PC-3 (cell line): ENCODE data around the gene PPP1R14C. TPM values are rescaled to one million over a fixed set of nuclear protein-coding genes. Genes with fewer than 3 reads are reported as not detected.

ENCODE experiments used
- ATAC-seq: fragments of 200-7000 bp; cut with Tn5 transposase; 2 replicates; pipeline ENCODE4 v1.9.1; 2020; ENCODE audit warnings: mild to moderate bottlenecking, moderate library complexity
- BruUV-seq: library from RNA; stranded (reverse); fragments of 400-500 nt; replicated peaks from 2 replicates; lab custom pipeline; 2021; lab: Mats Ljungman, UMichigan
- CTCF ChIA-PET: fragments of 300-600 bp; sonication (Branson Sonifier 250); formaldehyde crosslinking; loops from one replicate; lab custom pipeline; 2022; ENCODE audit warnings: antibody characterized with exemption; lab: Charles Lee
- POLR2A ChIA-PET: fragments of 300-600 bp; sonication (Branson Sonifier 250); formaldehyde crosslinking; loops from one replicate; lab custom pipeline; 2022; ENCODE audit warnings: antibody characterized with exemption; ENCODE audit not compliant: unreplicated experiment; lab: Charles Lee
- DNase-seq: peaks from one replicate; pipeline ENCODE4 v3.0.0-alpha.2; 2015
- H2AFZ ChIP-seq: fragments of 300-600 bp; sonication (generic); 2 replicates; pipeline ENCODE4 v1.6.0; 2016; ENCODE audit warnings: antibody characterized with exemption, low read length
- H3F3A ChIP-seq: fragments of 300-600 bp; sonication (generic); one replicate; pipeline ENCODE4 v1.6.0; 2017; ENCODE audit warnings: antibody characterized with exemption, low read length, control low read depth, mild to moderate bottlenecking; ENCODE audit not compliant: unreplicated experiment
- H3K27ac ChIP-seq: fragments of 300-600 bp; sonication (generic); 2 replicates; pipeline ENCODE4 v1.5.1; 2016; ENCODE audit warnings: mild to moderate bottlenecking, low read length
- H3K27me3 ChIP-seq: fragments of 300-600 bp; sonication (generic); 2 replicates; pipeline ENCODE4 v1.6.1; 2016; ENCODE audit warnings: low read length, mixed read lengths
- H3K36me3 ChIP-seq: fragments of 300-600 bp; sonication (generic); 2 replicates; pipeline ENCODE4 v1.6.1; 2016; ENCODE audit warnings: low read depth, mixed run types, low read length, mixed read lengths
- H3K4me1 ChIP-seq: fragments of 300-600 bp; sonication (generic); 2 replicates; pipeline ENCODE4 v1.5.1; 2016; ENCODE audit warnings: low read length; ENCODE audit not compliant: insufficient read depth
- H3K4me2 ChIP-seq: fragments of 300-600 bp; sonication (generic); 2 replicates; pipeline ENCODE4 v1.6.0; 2016; ENCODE audit warnings: low read length
- H3K4me3 ChIP-seq: fragments of 300-600 bp; sonication (generic); 2 replicates; pipeline ENCODE4 v1.5.1; 2016; ENCODE audit warnings: mild to moderate bottlenecking, low read length, mixed read lengths
- H3K79me2 ChIP-seq: fragments of 300-600 bp; sonication (generic); 2 replicates; pipeline ENCODE4 v1.6.1; 2017; ENCODE audit warnings: low read length, mixed read lengths
- H3K9ac ChIP-seq: fragments of 300-600 bp; sonication (generic); 2 replicates; pipeline ENCODE4 v1.6.0; 2016; ENCODE audit warnings: mild to moderate bottlenecking, low read length
- H3K9me2 ChIP-seq: fragments of 300-600 bp; sonication (generic); replicated peaks from 2 replicates; pipeline ENCODE4 v1.6.1; 2016; ENCODE audit warnings: mixed run types, low read length, mixed read lengths
- H3K9me3 ChIP-seq: fragments of 300-600 bp; sonication (generic); 2 replicates; pipeline ENCODE4 v1.6.1; 2016; ENCODE audit warnings: low read length, mixed read lengths
- H4K20me1 ChIP-seq: fragments of 300-600 bp; sonication (generic); 2 replicates; pipeline ENCODE4 v1.6.1; 2016; ENCODE audit warnings: low read length, mixed read lengths
- CTCF ChIP-seq: fragments of 300-600 bp; sonication (generic); conservative IDR thresholded peaks from 2 replicates; pipeline ENCODE4 v1.5.1; 2017; ENCODE audit warnings: antibody characterized with exemption, low read depth, mild to moderate bottlenecking, low read length
- EZH2 ChIP-seq: fragments of 300-600 bp; sonication (generic); IDR thresholded peaks from one replicate; pipeline ENCODE4 v1.6.1; 2017; ENCODE audit warnings: antibody characterized with exemption, mild to moderate bottlenecking, low read length; ENCODE audit not compliant: unreplicated experiment
- EZH2phosphoT487 ChIP-seq: fragments of 300-600 bp; sonication (generic); IDR thresholded peaks from 2 replicates; pipeline ENCODE4 v1.6.1; 2018; ENCODE audit warnings: mild to moderate bottlenecking, antibody characterized with exemption, low read length, borderline replicate concordance
- intact Hi-C: fragments of 100-400 bp; cut with micrococcal nuclease; formaldehyde crosslinking; loops from 2 replicates; pipeline ENCODE4 v1.9.0; 2023
- total RNA-seq: library from RNA; depleted of rRNA; stranded (reverse); fragments of >200 nt; gene quantifications from 2 replicates; pipeline ENCODE4 v1.2.3, GENCODE V29; 2014

The PPP1R14C gene
- total RNA-seq, 1 experiment from 2014 or later: 1.1 TPM

DNA sequence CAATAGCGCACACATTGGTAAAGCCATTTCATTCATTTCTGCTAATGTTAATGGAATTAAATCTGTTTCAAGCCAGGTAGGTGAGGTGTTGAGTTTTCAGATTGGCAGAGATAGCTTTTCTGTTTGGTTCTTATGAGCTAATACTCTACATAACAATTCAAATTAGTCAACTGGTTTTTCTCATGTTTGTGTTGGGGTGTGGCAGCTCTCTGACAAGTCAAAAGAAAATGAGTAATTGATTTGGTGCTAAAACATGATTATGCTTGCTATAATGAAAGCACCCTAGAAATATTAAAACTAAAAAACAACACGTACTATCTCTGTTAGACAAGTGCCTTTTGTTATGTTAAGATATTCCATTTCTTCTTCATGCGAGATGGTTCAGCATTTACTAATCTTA, 13.6 kb downstream of the PPP1R14C start:
- no peaks in the 10 kb centered on the region for H3K79me2 ChIP-seq
- H3K4me3 ChIP-seq: no peak overlapping the region

GRCh38 chr6:150157081-150157480, 14.2 kb downstream of the PPP1R14C start:
- no peak overlapping the region for H3K4me3 ChIP-seq
- no peaks in the 10 kb centered on the region for H3K27me3 ChIP-seq
- intact Hi-C loops: no loop called here
- TF ChIP-seq EZH2phosphoT487 (no peak), CTCF (no peak), EZH2 (no peak)
- BruUV-seq: no TSS peak
- no peaks in the 10 kb centered on the region for H4K20me1 ChIP-seq
- no peak overlapping the region for H3K4me2 ChIP-seq
- H3K9ac ChIP-seq: no peak overlapping the region
- H3F3A ChIP-seq: no peaks in the 10 kb centered on the region
- DNase-seq: no peak
- no peaks in the 10 kb centered on the region for H3K9me3 ChIP-seq
- ChIA-PET POLR2A (no interaction called here), CTCF (no interaction called here)
- H3K36me3 ChIP-seq: no peaks in the 10 kb centered on the region
- no peaks in the 10 kb centered on the region for H3K4me1 ChIP-seq
- no peaks in the 10 kb centered on the region for H3K79me2 ChIP-seq
- no peak overlapping the region for H2AFZ ChIP-seq
- no peaks in the 10 kb centered on the region for H3K9me2 ChIP-seq
- no peak overlapping the region for H3K27ac ChIP-seq
- ATAC-seq: no peak

More for the DNA sequence above, 13.6 kb downstream of the PPP1R14C start:
- Histone ChIP-seq H3K9me3 (no peaks in the 10 kb centered on the region), H3F3A (no peaks in the 10 kb centered on the region), H3K36me3 (no peaks in the 10 kb centered on the region), H3K9ac (no peak overlapping the region), H3K27me3 (no peaks in the 10 kb centered on the region), H3K4me1 (no peaks in the 10 kb centered on the region), H3K27ac (no peak overlapping the region), H3K4me2 (no peak overlapping the region), H4K20me1 (no peaks in the 10 kb centered on the region), H2AFZ (no peak overlapping the region), H3K9me2 (no peaks in the 10 kb centered on the region)
- CTCF ChIA-PET: no interaction called here
- no TSS peak for BruUV-seq
- ATAC-seq (no peak), DNase-seq (no peak)
- intact Hi-C loops: no loop called here
- POLR2A ChIA-PET: no interaction called here
- TF ChIP-seq EZH2phosphoT487 (no peak), EZH2 (no peak), CTCF (no peak)

- TF ChIP-seq EZH2phosphoT487 (no peak), CTCF (no peak), EZH2 (no peak)
- DNase-seq (no peak), ATAC-seq (no peak)
- Histone ChIP-seq H2AFZ (no peak overlapping the region), H3K4me1 (no peaks in the 10 kb centered on the region), H3K9me3 (no peaks in the 10 kb centered on the region), H3K4me2 (no peak overlapping the region), H3K36me3 (no peaks in the 10 kb centered on the region), H3K9me2 (no peaks in the 10 kb centered on the region), H3K27ac (no peak overlapping the region), H3K4me3 (no peak overlapping the region), H3F3A (no peaks in the 10 kb centered on the region), H3K9ac (no peak overlapping the region), H4K20me1 (no peaks in the 10 kb centered on the region), H3K27me3 (no peaks in the 10 kb centered on the region), H3K79me2 (no peaks in the 10 kb centered on the region)
- intact Hi-C loops: no loop called here
- BruUV-seq: no TSS peak
- ChIA-PET CTCF (no interaction called here), POLR2A (no interaction called here)
Observed at GRCh38 chr6:150159757-150160156, 16.9 kb downstream of the PPP1R14C start.
